Hypothalamus (tissue), 51 donors: ENCODE results near the gene GBE1.
"Not testable (repeated sequence)": the region's sequence is repeated elsewhere in the genome, so short reads cannot be mapped to it uniquely, and the experiment has no call there.

Experiments
- DNase-seq, 51 donors: peaks; one replicate each; lab custom pipeline; 2025; lab: John Stamatoyannopoulos, UW

Gene GBE1

DNA sequence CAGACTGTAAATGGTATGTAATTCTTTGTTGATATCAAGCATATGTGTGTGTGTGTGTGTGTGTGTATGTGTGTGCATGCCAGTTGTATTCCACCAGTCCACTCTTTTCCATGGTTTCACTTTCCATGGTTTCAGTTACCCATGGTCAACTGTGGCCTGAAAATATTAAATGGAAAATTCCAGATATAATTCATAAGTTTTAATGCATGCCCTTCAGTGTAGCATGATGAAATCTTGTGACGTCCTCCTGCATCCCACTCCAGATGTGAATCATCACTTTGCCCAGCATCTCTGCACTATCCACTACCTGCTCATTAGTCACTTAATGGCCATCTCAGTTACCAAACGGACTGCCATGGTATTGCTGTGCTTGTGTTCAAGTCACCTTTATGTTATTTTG lies 215.9 kb downstream of the GBE1 start:
- DNase-seq = no peak

DNA sequence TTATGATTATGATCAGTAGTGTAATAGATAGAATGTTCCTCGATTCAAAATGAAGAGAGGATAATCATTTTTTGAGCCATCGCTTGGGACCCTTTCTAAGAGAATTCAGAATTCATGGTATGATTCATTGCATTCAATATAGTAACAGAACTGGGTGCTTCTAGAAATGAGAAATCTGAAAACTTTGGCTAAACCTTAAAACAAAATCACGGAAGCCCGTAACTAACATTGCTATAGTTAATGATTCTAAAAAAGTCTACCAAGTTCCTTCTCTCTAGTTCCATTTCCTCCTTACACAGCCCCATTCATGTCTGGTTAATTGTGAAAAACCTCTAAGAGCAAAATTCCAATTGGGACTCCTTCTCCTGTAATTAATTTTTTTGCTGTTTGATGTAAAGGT lies 217.1 kb downstream of the GBE1 start:
- no peak for DNase-seq

DNA sequence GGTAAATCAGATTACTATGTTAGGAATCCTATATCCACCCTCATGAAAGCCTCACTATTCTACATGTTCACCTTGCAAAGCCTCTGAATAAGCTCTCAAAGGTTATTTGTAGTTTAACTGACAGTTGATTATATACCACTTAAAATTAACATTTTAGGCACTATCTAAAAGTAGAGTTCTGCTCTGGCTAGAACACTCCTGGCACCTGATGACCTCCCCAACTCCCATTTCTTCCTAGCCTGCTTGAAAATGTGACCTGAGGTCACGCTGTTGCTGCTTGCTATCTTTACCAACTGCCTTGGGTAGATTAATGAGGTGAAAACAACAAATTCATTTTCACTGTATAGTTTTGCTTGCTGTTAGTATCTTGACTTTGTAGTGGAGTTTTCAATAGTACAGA lies 220.7 kb downstream of the GBE1 start:
- no peak for DNase-seq

DNA sequence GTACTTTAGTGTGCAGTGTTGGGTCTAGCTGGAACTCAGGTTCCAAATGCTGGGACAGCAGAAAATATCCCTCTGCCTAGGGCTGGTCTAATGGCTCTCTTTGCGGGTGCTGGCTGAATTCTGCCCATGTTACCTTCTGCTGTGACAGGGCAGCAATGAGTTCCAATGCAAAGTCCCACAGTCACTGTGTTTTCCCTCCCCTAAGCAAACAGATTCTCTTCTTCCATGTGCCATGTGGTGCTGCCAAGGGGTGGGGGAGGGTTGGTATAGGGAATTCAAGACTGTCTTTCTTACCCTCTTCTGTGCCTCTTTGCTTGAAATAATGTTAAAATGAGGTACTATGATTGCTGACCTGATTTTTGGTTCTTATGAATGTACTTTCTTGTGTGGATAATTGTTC lies 229.6 kb downstream of the GBE1 start:
- DNase-seq = no peak

DNA sequence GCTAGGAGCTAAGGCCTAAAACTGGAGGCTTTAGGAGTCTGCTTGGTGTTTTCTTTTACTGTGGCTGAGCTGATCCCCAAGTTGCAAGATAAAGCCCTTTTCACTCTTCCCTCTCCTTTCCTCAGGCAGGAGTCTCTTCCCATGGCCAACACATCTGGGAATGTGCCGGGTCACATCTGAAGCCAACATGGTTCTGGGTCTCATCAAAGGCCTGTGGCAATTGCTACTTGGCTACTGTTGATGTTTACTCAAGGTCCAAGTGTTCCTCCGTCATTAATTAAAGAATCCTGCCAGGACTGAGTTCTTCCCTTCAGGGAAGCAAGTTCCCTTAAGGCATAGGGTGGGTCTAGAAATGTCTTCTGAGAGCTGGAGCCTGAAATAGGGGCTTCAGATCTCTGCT lies 230.2 kb downstream of the GBE1 start:
- DNase-seq = no peak

DNA sequence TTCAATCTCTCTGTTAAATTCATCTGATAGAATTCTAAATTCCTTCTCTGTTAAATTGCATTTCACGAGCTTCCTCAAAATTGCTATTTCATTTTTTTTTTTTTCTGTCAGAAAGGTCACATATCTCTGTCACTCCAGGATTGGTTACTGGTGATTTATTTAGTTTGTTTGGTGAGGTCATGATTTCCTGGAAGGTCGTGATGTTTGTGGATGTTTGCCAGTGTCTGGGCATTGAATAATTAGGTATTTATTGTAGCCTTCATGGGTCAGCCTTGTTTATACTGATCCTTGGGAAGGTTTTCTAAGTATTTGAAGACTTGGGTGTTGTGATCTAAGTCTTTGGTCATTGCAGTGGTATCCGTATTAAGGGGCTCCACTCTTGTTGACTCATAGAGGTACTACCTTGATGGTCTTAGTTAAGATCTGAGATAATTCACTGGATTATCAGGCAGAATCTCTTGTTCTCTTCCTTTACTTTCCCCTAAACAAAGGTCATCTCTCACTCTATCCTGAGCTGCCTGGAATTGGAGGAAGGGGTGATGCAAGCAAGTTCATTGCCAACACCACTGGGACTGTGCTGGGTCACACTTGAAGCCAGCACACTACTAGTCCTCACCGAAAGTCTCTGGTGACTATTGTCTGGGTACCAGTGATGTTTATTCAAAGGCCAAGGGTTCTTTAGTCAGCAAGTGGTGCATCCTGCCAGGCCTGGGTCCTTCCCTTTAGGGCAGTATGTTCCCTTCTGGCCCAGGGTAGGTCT lies 231.1 kb downstream of the GBE1 start:
- DNase-seq = no peak

DNA sequence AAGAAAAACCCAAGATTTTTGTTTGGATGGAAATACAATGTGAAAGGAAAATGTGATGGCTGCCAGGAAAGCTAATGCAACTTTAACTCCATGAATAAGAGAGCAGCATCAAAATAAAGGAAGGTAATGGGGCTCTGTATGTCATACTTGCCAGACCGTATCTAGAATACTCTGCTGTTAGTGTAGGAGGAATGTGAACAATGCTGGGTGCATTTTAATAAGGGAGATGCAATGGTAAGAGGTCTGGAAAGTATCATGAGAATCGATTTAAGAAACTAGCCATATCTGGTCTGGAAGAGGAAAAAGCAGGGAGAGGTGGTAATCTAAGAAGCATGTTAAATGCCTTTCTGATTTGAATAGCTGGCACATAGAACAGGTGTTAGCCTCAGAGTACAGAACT lies 239.6 kb downstream of the GBE1 start:
- no peak for DNase-seq

DNA sequence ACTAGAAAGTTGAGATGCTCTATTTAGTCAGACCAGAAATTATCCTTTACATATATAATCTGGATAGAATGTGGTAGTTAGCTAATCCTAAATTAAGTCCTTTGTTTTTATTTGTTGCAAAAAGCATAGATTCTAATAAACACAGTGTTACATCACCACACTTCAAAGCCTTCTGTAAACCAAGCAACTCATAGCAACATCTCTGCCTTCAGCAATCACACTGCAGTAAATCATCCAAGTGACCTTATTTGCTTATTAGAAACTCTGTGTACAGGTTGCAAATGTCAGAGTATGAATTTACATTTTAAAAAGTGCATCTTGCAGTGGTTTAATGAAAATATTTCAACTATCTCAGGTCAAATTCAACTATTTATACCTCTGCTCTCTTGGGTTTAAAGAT lies 242.5 kb downstream of the GBE1 start:
- no peak for DNase-seq

DNA sequence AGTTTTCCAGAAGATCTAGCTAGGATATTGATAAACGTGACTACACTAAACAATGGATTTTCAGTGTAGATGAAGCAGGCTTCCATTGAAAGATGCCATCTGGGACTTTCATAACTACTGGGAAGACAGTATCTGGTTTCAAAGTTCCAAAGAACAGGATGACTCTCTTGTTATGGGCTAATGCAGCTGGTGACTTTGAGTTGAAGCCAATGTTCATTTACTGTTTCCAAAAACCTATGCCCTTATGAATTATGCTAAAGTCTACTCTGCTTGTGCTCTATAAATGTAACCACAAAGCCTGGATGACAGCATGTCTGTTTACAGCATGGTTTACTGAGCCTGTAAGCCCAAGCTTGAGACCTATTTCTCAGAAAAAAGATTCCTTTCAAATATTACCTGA lies 245.4 kb downstream of the GBE1 start:
- DNase-seq = no peak

DNA sequence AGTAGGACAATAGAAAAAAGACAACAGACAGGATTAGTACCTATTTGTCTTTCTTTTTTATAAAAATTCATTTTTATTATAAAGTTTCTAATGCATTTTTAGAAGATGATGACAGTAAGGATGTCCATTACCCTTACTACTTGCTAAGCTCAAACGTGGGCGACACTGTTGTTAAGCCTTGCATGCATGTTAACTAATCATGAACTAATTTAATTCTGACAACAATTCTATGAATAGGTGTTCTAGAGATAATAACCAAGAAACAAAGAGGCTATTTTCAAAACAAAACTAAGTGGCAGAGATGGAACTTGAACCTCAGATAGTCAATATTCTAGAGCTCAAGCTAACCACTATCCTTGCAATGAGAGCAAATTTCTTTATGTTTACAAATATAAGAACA lies 247.9 kb downstream of the GBE1 start:
- no peak for DNase-seq

DNA sequence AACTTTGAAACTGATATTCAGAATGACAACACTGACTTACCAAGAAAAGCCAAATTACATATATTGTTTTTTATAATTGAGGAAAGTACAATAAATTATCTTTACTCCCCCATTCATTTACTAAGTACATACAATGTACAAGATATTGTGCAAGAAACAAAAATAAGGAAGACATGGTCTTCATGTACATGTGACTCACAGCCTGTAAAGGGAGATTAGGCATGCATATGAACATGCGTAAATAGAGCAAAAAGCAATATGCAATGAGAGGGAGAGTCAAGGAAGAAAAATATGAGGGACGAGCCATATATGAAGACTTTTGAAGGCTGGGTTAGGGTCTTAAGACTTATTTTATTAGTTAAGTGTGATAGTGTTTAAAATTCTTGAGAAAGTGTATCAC lies 258.4 kb downstream of the GBE1 start:
- DNase-seq = no peak

DNA sequence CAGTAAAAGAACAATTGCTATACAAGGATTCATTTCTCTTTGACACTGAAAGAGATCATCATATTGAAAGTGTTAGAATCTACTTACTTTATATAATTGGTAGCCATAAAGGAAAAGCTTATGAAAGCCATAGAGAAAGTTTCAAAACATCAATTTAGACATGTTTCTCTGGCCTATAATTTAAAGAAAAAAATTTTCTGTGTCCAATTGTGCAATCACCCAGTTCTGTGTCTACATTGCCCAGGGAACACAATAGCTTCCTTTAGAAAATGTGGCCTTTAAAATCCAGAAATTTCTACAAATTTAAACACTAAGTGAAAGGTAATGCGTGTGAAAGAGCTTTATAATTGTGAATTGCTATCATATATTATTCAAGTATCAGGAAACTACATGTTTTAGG lies 259.2 kb downstream of the GBE1 start:
- no peak for DNase-seq

DNA sequence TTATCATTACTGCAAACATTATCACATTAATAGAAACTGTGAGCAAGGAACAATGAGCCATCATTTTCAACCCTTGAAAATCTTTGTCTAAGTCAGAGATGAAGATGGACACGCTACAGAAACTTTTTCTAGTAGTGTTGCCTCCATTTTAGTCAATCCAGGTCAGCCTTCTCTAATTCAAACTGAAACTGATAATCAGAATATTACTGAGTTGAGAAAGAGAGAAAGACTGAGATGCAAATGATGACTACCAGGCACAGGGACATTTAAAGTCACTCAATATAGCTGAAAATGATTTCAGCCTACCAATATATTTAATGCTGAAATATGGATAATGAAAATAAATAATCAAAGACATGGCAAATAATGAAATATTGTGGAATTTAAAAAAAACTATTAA lies 261.4 kb downstream of the GBE1 start:
- DNase-seq = no peak

DNA sequence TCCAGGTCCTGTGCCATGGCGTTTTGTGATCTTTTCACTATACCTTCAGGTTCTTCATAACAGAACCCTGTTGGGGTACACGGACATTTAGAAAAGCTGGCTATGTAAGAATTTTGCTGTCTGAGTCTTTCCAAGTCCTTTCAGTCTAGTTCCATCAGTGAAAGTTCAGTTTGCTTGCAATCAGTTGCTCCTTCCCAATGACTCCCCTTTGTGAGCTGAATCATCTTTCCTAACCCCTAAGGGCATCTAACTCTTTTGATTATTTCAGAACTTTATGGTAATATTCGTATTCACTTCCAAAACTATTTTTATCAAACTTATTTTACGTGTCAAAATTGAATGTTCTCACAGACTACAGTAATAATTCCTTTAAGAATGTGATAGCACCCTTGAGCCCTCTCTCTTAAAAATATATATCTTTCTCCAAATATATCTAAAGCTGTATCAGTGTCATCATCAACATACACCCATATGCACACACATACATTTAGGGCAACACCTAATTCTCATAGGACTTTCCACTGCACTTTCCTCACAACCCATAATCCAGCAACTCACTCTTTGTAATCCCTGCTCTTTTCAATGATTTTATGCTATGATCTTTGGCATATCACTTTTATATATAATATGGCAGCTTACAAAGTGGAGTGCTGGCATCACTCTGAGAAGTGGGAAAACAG lies 263.7 kb downstream of the GBE1 start:
- no peak for DNase-seq

DNA sequence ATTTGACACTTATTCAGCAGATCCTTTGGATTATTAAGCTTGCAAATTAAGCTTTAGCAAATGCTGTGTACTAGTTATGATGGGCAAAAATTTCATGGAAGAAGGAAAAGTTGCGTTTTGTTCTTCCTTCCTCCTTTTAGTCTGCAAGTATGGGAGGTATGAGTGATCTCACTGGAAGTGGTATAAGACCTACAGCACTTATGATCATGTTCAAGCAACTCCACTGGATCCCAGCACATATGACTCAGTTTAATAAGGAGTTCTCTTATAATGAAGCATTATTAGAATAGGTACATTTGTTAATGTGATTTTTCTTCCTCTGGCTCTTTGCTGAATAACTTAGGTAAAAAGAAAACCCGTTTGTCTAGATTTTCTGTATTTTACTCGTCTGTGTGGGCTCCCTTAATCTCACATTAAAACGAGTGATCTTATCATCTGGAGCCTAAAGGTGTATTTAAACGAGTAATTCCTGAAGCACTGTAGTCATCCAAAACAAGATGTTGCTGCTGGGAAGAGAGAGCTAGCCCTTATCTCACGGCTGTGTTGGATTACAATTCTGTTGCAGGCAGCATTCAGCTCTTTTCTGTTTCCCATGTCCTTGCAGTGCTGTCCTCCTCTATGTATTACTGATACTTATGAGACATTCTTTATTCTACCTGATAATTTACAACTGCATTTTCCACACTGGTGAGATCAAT lies 264.9 kb downstream of the GBE1 start:
- no peak for DNase-seq

DNA sequence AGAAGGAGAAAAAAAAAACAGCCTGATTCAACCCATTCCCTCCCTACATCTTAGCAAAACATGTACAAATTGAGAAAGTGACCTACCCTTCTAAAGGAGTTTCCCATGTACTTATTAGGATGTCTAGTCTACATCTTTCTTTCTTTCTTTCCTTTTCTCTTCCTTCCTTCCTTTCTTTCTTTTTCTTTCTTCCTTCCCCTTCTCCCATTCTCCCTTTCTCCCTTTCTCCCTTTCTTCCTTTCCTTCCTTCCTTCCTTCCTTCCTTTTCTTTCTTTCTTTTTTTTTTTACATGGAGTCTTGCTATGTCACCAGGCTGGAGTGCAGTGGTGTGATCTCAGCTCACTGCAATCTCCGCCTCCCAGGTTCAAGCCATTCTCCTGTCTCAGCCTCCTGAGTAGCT lies 269.0 kb downstream of the GBE1 start:
- not testable (repeated sequence) for DNase-seq

DNA sequence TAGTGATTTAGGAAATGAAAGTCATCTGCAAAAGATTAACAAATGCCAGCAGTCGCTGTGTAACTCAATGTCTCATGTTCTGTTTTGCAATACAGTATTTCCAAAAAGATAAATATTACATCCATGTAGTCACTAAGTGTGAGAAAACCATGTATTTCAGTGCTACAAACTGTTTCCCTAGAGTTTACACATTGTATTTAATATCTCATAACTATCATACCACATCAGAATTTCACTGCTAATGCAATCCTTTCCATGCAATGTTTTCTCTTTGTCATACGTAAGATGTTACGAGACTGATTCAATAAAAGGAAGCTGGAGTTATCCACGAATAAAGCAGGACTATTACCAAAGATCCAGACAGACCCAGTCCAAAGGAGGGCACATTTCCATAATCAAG lies 269.4 kb downstream of the GBE1 start:
- DNase-seq = no peak

DNA sequence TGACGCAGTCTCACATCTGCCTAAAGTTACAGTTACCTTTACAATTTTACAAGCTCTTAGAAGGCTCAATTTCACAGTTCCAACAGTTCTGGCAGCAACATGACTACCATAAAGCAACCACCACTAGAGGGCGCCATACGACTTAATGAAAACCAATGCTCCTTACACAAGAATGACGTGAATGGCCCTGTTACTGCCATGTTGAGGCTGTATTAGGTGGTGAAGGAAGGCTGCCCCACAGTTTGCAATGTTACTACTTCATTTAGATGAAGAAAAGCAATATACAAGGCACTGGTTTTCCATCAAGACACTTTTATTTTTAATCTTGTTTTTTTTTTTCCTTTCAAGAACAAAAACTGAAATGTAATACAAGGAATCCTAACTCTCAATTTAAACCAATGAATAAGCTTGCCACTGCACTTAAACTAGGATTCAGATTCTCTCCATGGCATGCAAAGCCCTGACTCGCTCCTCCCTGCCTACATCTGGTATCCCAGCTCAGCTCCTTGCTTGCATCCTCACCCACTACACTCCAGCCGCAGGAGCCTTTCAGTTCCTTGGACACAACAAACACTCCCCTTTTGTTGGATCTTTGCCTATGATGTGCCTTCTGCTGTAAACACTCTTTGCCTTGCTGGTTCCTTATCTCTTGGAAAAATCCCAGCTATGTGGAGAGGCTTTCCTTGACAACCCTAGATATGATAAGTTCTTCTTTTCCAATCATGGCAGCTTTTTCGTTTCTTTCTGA lies 270.7 kb downstream of the GBE1 start:
- DNase-seq = peak in 49 of 51 donors; percentile 0 to 75 (median 25)

DNA sequence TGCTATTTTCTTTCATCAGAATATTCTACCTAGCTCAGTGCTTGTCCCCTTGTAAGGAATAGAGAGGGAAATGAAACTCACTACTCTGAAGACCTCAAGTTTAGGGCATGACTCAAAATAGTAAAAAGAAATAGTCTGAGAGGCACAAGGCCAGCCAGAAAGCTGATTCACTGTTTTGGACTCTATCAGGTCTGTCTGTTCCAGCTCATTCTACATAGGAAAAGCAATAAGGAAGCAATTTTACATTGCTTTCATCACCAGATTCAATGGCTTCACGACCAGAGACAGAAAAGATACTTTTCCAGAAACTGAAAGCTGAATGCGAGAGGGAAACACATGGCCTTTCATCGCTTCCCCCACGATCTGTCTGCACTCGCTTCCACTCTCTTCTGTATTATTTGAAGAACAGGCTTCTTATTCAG lies 276.0 kb downstream of the GBE1 start:
- DNase-seq = peak in 1 of 51 donors; percentile 2

DNA sequence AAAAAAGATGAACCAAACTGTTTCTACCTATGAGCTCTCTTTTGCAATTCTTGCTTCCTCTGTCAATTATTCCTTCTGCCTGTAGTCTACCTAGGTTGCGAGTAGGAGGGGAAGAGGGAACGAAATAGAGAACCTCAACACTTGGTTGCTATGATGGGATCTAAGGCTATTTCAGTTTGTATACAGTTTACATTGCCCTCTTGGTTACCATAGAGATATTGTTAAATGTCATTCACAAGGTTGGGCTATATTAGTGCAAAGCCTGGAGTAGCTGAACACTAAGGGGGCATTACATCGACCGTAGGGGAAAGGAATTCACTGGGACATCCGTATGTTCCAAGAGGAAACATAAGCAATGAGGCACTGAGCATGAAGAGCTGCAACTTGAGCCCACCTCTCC lies 276.9 kb downstream of the GBE1 start:
- no peak for DNase-seq

DNA sequence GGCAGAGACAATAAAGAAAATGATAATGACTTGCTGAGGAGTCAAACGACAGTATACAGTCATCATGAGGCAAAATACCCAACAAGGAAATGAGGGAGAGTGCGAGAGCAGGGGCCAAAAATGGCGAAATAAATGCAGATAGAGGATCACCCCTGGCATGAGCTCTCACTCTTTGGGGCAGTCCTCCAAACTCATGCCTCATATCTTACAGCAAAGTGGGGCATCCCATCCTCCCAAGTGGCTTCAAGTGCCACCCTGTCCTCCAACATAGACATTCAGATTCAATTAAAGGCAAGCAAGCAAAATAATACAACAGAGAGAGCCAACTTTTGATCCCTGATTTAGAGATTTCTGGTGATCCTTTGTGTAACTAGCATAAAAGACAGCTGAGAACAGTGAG lies 278.4 kb downstream of the GBE1 start:
- DNase-seq = no peak
